Dendritic cell treated with granulocyte-macrophage colony-stimulating factor and Interleukin-4, amounts not matched to agents 40 ng/mL and 50 ng/mL, for 4 days (primary cell): Measurements from ENCODE around the gene CACNB2.
"Not testable (repeated sequence)": the region's sequence is repeated elsewhere in the genome, so short reads cannot be mapped to it uniquely, and the experiment has no call there.

ENCODE experiments used
- H3K27ac Mint-ChIP-seq: one replicate; pipeline ENCODE4 v1.8.0; 2022; ENCODE audit warnings: mild to moderate bottlenecking, mixed read lengths
- H3K27me3 Mint-ChIP-seq: one replicate; pipeline ENCODE4 v1.8.0; 2022; ENCODE audit warnings: mild to moderate bottlenecking, mixed read lengths
- H3K36me3 Mint-ChIP-seq: one replicate; pipeline ENCODE4 v1.8.0; 2022; ENCODE audit warnings: low read depth, mixed read lengths
- H3K4me1 Mint-ChIP-seq: one replicate; pipeline ENCODE4 v1.8.0; 2022; ENCODE audit warnings: low read depth, mixed read lengths
- H3K4me3 Mint-ChIP-seq: one replicate; pipeline ENCODE4 v1.8.0; 2022; ENCODE audit warnings: mild to moderate bottlenecking, moderate library complexity, mixed read lengths
- H3K9me3 Mint-ChIP-seq: one replicate; pipeline ENCODE4 v1.8.0; 2022; ENCODE audit warnings: mixed read lengths
- intact Hi-C: fragments of 100-400 bp; cut with micrococcal nuclease; formaldehyde crosslinking; loops from one replicate; pipeline ENCODE4 v1.15.0; 2022

The CACNB2 gene

DNA sequence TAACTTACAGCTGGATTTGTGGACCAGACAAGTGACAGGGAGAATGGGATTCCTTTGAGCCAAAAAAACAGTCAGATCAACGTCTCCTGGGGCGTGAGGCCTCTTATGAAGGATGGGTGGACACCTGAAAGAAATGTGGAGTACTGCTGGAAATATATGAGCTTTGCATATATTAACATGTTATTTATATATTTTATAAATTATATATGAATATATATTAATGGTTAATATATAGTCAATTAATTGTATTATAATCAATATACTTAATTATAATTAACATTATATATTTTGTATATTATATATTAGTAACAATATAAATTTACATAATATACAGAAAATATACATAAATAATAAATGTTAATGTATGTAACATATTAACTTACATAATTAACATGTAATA is 57.5 kb downstream of the CACNB2 start:
- H3K36me3 Mint-ChIP-seq, result no peaks in the 10 kb centered on the region
- H3K27me3 Mint-ChIP-seq, result no peaks in the 10 kb centered on the region
- H3K4me1 Mint-ChIP-seq, result peaks cover 5% of the 10 kb centered on the region
- no peak overlapping the region for H3K4me3 Mint-ChIP-seq
- H3K27ac Mint-ChIP-seq, result no peak overlapping the region
- intact Hi-C loops, result no loop called here
- H3K9me3 Mint-ChIP-seq, result no peaks in the 10 kb centered on the region

- intact Hi-C loops, result no loop called here
- Mint-ChIP-seq H3K9me3 (no peaks in the 10 kb centered on the region), H3K4me1 (peaks cover 11% of the 10 kb centered on the region), H3K27me3 (no peaks in the 10 kb centered on the region), H3K4me3 (no peak overlapping the region), H3K27ac (no peak overlapping the region), H3K36me3 (no peaks in the 10 kb centered on the region)
Observed at GRCh38 chr10:18201877-18202276, 61.7 kb downstream of the CACNB2 start.

- no peak overlapping the region for H3K27ac Mint-ChIP-seq
- H3K36me3 Mint-ChIP-seq, result no peaks in the 10 kb centered on the region
- no peaks in the 10 kb centered on the region for H3K27me3 Mint-ChIP-seq
- intact Hi-C loops, result no loop called here
- peaks cover 11% of the 10 kb centered on the region for H3K4me1 Mint-ChIP-seq
- H3K9me3 Mint-ChIP-seq, result no peaks in the 10 kb centered on the region
- no peak overlapping the region for H3K4me3 Mint-ChIP-seq
Observed at GRCh38 chr10:18202680-18203460, 62.6 kb downstream of the CACNB2 start.

DNA sequence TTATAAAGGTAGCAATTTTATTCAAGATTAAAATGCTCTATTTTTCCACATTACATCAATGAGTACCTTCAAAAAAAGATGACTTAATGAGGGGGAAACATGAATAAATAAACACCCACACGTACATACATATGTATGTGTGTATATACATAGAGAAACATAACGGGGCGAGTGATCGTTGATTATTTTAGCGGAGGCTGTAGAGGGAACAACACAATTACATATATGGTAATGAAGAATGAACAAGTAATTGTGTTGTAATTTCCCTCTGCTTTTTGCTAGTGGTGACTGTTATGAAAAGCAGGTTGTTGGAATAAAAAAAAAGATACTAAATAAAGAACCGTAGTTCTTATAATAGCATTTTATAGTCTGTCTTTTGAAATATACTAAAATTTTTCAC is 63.2 kb downstream of the CACNB2 start:
- no peaks in the 10 kb centered on the region for H3K36me3 Mint-ChIP-seq
- H3K9me3 Mint-ChIP-seq, result no peaks in the 10 kb centered on the region
- no peak overlapping the region for H3K27ac Mint-ChIP-seq
- H3K27me3 Mint-ChIP-seq, result no peaks in the 10 kb centered on the region
- H3K4me1 Mint-ChIP-seq, result peaks cover 9% of the 10 kb centered on the region
- intact Hi-C loops, result no loop called here
- no peak overlapping the region for H3K4me3 Mint-ChIP-seq

- no peaks in the 10 kb centered on the region for H3K27me3 Mint-ChIP-seq
- H3K27ac Mint-ChIP-seq, result no peak overlapping the region
- no peaks in the 10 kb centered on the region for H3K36me3 Mint-ChIP-seq
Observed at GRCh38 chr10:18204039-18204835, 64.0 kb downstream of the CACNB2 start.

GRCh38 chr10:18205098-18205834 is 65.0 kb downstream of the CACNB2 start:
- Mint-ChIP-seq H3K27me3 (no peaks in the 10 kb centered on the region), H3K9me3 (no peaks in the 10 kb centered on the region), H3K4me1 (peaks cover 5% of the 10 kb centered on the region), H3K4me3 (no peak overlapping the region), H3K27ac (no peak overlapping the region), H3K36me3 (no peaks in the 10 kb centered on the region)
- intact Hi-C loops, result no loop called here

More at GRCh38 chr10:18204039-18204835, 64.0 kb downstream of the CACNB2 start:
- Mint-ChIP-seq H3K9me3 (no peaks in the 10 kb centered on the region), H3K4me3 (no peak overlapping the region), H3K4me1 (peaks cover 5% of the 10 kb centered on the region)
- intact Hi-C loops, result no loop called here

DNA sequence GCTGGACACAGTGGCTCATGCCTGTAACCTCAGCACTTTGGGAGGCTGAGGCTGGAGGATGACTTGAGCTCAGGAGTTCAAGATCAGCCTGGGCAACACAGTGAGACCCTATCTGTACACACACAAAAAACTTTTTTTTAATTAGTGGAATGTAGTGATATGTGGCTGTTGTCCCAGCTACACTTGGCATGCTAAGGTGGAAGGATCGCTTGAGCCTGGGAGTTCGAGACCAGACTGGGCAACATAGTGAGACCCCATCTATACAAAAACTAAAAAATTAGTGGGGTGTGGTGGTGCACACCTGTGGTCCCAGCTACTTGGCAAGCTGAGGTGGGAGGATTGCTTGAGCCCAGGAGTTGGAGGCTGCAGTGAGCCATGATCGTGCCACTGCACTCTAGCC is 68.0 kb downstream of the CACNB2 start:
- intact Hi-C loops, H3K9me3 Mint-ChIP-seq, H3K36me3 Mint-ChIP-seq: not testable (repeated sequence)

DNA sequence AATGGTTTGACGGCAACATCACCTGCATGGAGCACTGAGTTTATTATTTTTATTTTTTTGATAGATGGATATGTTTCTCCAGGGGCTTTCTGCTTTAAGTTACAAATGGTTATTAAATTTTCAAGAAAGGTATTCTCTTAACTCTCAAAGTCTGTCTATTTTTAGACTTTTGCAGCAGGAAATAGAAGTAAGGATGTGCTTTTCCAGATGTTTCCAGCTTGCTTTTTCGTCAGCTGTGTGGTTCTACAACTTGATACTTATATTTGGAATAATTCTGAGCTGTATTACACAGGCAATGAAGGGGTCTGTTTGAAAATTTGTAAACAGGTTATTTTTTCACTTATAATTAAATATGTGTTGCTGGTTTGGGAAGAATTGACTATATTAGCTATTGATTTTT is 69.0 kb downstream of the CACNB2 start:
- no peaks in the 10 kb centered on the region for H3K36me3 Mint-ChIP-seq
- H3K9me3 Mint-ChIP-seq, result no peaks in the 10 kb centered on the region
- no peak overlapping the region for H3K27ac Mint-ChIP-seq
- H3K27me3 Mint-ChIP-seq, result no peaks in the 10 kb centered on the region
- no peak overlapping the region for H3K4me3 Mint-ChIP-seq
- H3K4me1 Mint-ChIP-seq, result no peaks in the 10 kb centered on the region
- intact Hi-C loops, result no loop called here

More for the DNA sequence above, 68.0 kb downstream of the CACNB2 start:
- H3K27me3 Mint-ChIP-seq, H3K27ac Mint-ChIP-seq, H3K4me1 Mint-ChIP-seq, H3K4me3 Mint-ChIP-seq: not testable (repeated sequence)

DNA sequence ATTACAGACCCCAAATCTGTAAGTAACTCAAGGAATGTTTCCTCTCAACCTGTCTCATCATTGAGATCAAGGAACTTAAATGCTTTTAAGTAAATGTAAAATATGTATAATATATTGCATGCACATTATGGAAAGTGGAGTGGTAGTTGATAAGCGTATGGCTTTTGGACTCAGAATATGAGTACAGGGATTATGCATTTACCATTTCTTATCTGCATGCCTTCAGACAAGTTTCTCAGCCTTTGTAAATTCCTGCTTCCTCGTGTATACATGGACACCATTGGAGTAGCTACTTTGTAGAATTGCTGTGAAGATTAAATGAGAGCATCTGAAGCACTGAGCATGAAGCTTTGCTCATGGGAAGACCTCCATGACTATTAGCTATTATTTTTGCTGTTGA is 70.5 kb downstream of the CACNB2 start:
- intact Hi-C loops, result no loop called here
- H3K9me3 Mint-ChIP-seq, result no peaks in the 10 kb centered on the region
- H3K27ac Mint-ChIP-seq, result no peak overlapping the region
- no peaks in the 10 kb centered on the region for H3K4me1 Mint-ChIP-seq
- H3K4me3 Mint-ChIP-seq, result no peak overlapping the region
- H3K27me3 Mint-ChIP-seq, result no peaks in the 10 kb centered on the region
- H3K36me3 Mint-ChIP-seq, result no peaks in the 10 kb centered on the region

GRCh38 chr10:18211862-18212261 is 71.6 kb downstream of the CACNB2 start:
- Mint-ChIP-seq H3K36me3 (no peaks in the 10 kb centered on the region), H3K27me3 (no peaks in the 10 kb centered on the region), H3K4me3 (no peak overlapping the region), H3K4me1 (no peaks in the 10 kb centered on the region), H3K9me3 (no peaks in the 10 kb centered on the region), H3K27ac (no peak overlapping the region)
- intact Hi-C loops, result no loop called here

GRCh38 chr10:18213271-18213670 is 73.0 kb downstream of the CACNB2 start:
- no peaks in the 10 kb centered on the region for H3K36me3 Mint-ChIP-seq
- H3K4me3 Mint-ChIP-seq, result no peak overlapping the region
- intact Hi-C loops, result no loop called here
- H3K9me3 Mint-ChIP-seq, result no peaks in the 10 kb centered on the region
- peaks cover 12% of the 10 kb centered on the region for H3K4me1 Mint-ChIP-seq
- H3K27me3 Mint-ChIP-seq, result no peaks in the 10 kb centered on the region
- no peak overlapping the region for H3K27ac Mint-ChIP-seq

DNA sequence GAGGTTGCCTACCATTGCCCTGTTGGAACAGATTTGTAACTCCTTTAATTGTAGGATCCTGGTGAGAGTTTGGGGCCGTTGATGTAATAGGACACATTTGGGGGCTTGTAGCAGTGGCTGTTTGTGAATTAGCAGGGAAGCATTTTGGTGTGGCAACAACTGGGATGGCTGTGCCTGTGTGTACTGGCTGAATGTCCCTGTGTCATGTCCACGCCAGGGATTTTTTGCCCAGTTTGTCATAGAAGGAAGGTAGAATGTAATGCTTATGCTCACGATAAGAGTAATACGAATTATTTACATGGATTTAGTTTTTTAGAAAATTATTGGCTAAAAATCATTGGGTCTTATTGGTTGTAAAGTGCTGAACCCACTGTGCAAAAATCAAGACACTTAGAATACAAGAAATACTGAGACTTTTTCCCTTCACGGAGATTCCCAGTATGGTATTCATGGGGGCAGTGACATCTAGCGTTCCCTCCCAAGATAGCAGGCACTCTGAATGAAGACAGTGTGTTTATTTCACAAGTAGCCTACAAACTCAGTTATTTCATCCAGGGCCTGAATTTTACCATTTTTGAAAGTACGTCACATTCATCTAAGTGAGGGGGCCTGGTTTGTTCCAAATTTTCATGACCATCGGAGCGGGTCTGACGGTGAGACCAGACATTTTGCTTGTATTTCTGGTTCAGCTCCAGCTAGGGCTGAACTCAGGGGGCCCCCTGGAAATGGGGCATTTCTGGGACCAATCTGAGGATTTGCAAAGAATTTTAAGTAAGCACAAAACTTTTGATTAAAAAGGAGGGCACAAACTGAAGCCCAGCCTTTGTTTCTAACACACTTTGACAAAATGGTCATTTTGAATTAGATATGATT is 74.7 kb downstream of the CACNB2 start:
- Mint-ChIP-seq H3K4me1 (peaks cover 24% of the 10 kb centered on the region), H3K27ac (no peak overlapping the region), H3K36me3 (no peaks in the 10 kb centered on the region), H3K4me3 (no peak overlapping the region), H3K27me3 (no peaks in the 10 kb centered on the region), H3K9me3 (no peaks in the 10 kb centered on the region)
- intact Hi-C loops, result loop anchor here (5.0 kb wide), 1 partner anchor 608 kb away; no protein-coding TSS in a partner anchor

- Mint-ChIP-seq H3K27me3 (no peaks in the 10 kb centered on the region), H3K4me1 (peaks cover 24% of the 10 kb centered on the region), H3K36me3 (no peaks in the 10 kb centered on the region), H3K27ac (no peak overlapping the region), H3K9me3 (no peaks in the 10 kb centered on the region), H3K4me3 (no peak overlapping the region)
- intact Hi-C loops, result loop anchor here (5.0 kb wide), 1 partner anchor 609 kb away; no protein-coding TSS in a partner anchor
Observed at GRCh38 chr10:18216482-18216881, 76.3 kb downstream of the CACNB2 start.
